GM12891 (cell line): Measurements from ENCODE around the gene NFKBIB.

Experiments used
- DNase-seq: peaks from one replicate; pipeline ENCODE4 v3.0.0; 2011; ENCODE audit warnings: low spot score; ENCODE audit not compliant: insufficient read length
- FAIRE-seq: peaks from 2 replicates; lab custom pipeline; 2011; peaks lifted over from hg19 to GRCh38; lab: Jason Lieb, UNC
- PAX5 ChIP-seq: IDR thresholded peaks from 2 replicates; pipeline ENCODE4 v1.6.1; 2011; ENCODE audit warnings: low read length, moderate library complexity, mild to moderate bottlenecking; ENCODE audit not compliant: insufficient read depth, severe bottlenecking
- POLR2A ChIP-seq: IDR thresholded peaks from 2 replicates; pipeline ENCODE4 v1.6.1; 2011; ENCODE audit warnings: low read depth, low read length, control low read depth
- POLR2AphosphoS5 ChIP-seq: IDR thresholded peaks from 2 replicates; pipeline ENCODE4 v1.6.1; 2011; ENCODE audit warnings: low read depth, low read length, control low read depth
- POU2F2 ChIP-seq: IDR thresholded peaks from 2 replicates; pipeline ENCODE4 v1.6.1; 2011; ENCODE audit warnings: low read depth, mild to moderate bottlenecking, control low read depth, low read length, moderate library complexity
- SPI1 ChIP-seq: IDR thresholded peaks from 2 replicates; pipeline ENCODE4 v1.6.1; 2011; ENCODE audit warnings: low read depth, low read length, control low read depth
- TAF1 ChIP-seq: IDR thresholded peaks from 2 replicates; pipeline ENCODE4 v1.6.1; 2011; ENCODE audit warnings: low read depth, low read length, control low read depth

The NFKBIB gene

GRCh38 chr19:38890686-38891085 lies 9.1 kb upstream of the NFKBIB start:
- DNase-seq (no peak), FAIRE-seq (no peak)
- TF ChIP-seq POLR2AphosphoS5 = no peak
- TF ChIP-seq PAX5 = no peak
- TF ChIP-seq SPI1 = no peak
- TF ChIP-seq TAF1 = no peak
- TF ChIP-seq POLR2A = no peak
- TF ChIP-seq POU2F2 = no peak

- TF ChIP-seq SPI1 (no peak), PAX5 (no peak), POLR2AphosphoS5 (no peak), POLR2A (no peak)
- FAIRE-seq (no peak), DNase-seq (no peak)
Measured at GRCh38 chr19:38891771-38892170, 8.0 kb upstream of the NFKBIB start.

DNA sequence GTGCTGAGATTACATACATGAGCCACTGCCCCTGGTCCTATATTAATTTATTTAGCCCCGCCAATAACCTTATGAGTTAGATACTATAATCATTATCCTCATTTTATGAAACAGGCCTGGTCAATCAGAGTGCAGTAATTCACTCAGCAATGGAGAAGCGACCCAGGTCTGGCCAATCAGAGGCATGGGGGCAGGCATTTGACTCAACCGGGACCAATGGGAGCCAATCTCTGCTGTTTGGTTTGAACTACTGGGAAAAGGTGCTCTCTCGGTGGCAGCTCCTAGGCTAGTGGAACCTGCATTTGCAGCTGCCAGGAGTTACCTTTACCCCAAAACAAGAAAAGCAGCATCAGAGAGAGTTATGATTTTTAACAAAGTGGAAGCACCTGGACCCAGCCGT lies 6.9 kb upstream of the NFKBIB start:
- FAIRE-seq = no peak
- TF ChIP-seq PAX5 (no peak), TAF1 (no peak), POU2F2 (no peak), SPI1 (no peak), POLR2AphosphoS5 (no peak), POLR2A (no peak)
- DNase-seq = no peak

GRCh38 chr19:38893341-38893771 lies 6.4 kb upstream of the NFKBIB start:
- DNase-seq = no peak
- FAIRE-seq = no peak
- no peak for TF ChIP-seq POU2F2
- no peak for TF ChIP-seq PAX5
- no peak for TF ChIP-seq SPI1
- no peak for TF ChIP-seq TAF1
- no peak for TF ChIP-seq POLR2A
- TF ChIP-seq POLR2AphosphoS5 = no peak

DNA sequence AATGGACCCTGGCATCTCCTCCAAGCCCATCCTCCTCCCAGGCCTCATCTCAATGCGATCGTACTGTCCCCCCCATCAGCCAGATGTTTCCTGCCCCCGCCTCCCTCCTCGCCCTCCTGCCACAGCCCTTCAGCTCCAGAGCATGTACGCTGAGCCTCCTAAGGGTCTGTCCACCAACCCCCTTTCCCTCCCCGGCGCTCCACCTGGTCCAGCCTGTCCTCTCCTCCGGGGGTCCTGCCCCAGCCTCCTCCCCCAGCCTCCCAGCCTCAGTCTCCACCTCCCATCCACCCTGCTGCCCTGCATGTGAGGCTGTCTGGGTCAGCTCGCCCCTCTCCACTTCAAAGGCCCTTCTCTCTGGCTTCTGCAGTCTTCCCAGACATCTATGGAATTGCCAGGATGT lies 4.8 kb upstream of the NFKBIB start:
- FAIRE-seq (no peak), DNase-seq (no peak)
- TF ChIP-seq POLR2A (no peak), POLR2AphosphoS5 (no peak), PAX5 (no peak), SPI1 (no peak)

- FAIRE-seq (no peak), DNase-seq (no peak)
- no peak for TF ChIP-seq PAX5
- no peak for TF ChIP-seq TAF1
Measured at GRCh38 chr19:38898788-38899446, 852 bp upstream of the NFKBIB start.

DNA sequence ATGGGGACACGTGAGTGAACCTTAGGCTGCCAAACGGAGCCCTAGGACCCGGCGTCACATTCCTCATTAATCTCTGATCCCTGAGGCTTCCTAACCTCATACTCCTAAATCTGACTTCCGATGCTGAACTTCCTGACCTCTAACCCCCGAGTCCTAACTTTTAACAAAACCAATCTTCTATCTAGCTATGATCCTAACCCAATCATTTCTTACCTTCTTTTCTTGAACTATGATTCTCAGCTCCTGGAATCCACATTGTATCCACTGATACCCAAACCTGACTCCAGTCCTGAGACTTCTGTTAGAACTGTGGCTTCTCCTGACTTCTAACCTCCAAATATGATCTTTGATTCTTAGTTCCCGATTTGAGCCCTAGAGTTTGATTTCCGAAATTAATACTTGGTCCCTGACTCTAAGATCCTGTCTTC lies 447 bp downstream of the NFKBIB start:
- TF ChIP-seq POLR2AphosphoS5 = no peak
- no peak; the same call in 1 of the 2 replicates for TF ChIP-seq POLR2A
- TF ChIP-seq POU2F2 = no peak
- no peak for TF ChIP-seq PAX5
- no peak for TF ChIP-seq SPI1
- no peak for TF ChIP-seq TAF1
- DNase-seq (no peak), FAIRE-seq (no peak)

GRCh38 chr19:38900743-38901190 lies 998 bp downstream of the NFKBIB start:
- no peak for DNase-seq
- no peak for FAIRE-seq

DNA sequence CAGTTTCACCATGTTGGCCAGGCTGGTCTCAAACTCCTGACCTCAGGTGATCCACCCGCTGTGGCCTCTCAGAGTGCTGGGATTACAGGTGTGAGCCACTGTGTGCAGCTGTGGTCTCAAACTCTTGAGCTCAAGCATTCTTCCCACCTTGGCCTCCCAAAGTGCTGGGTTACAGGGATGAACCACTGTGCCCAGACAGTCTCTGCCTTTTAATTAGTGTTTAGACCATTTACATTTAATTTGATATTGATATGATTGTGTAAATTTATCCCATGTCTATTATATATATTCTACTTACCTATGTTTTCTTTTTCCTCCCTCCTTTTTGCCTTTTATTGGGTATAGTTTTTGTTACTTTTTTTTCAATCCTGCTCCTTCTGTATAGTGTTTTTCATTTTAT lies 1.9 kb downstream of the NFKBIB start:
- DNase-seq = no peak
- FAIRE-seq = no peak
- TF ChIP-seq SPI1 = no peak
- TF ChIP-seq TAF1 = no peak
- TF ChIP-seq POLR2AphosphoS5 = no peak
- TF ChIP-seq POLR2A = no peak
- TF ChIP-seq POU2F2 = no peak
- no peak for TF ChIP-seq PAX5

More at GRCh38 chr19:38900743-38901190, 998 bp downstream of the NFKBIB start:
- TF ChIP-seq POU2F2 = no peak

DNA sequence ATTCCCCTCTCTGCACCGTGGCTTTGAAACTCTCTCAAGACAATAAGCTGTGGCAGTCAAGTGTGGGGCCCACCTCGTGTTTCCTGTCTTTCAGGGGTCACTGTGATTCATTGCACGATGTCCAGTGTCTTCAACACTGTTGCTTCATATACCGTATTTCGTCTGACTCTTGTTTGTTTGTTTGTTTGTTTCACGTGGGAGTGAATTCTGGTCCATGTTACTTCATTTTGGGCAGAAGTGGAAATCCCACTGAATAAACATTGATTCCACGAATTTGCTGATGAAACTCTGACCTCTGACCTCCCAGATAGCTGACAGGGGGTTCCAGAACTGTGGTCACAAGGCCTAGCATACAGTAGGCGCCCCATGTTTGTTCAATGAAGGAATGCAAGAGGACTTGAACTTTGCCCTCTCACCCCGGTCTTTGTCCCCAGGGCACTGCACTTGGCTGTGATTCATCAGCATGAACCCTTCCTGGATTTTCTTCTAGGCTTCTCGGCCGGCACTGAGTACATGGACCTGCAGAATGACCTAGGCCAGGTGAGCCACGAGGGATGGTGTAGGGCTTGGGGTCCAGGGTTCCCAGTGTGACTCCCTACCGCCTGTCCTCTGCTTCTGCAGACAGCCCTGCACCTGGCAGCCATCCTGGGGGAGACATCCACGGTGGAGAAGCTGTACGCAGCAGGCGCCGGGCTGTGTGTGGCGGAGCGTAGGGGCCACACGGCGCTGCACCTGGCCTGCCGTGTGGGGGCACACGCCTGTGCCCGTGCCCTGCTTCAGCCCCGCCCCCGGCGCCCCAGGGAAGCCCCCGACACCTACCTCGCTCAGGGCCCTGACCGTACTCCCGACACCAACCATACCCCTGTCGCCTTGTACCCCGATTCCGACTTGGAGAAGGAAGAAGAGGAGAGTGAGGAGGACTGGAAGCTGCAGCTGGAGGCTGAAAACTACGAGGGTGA lies 5.1 kb downstream of the NFKBIB start:
- no peak for DNase-seq
- no peak for FAIRE-seq
- no peak for TF ChIP-seq PAX5
- TF ChIP-seq TAF1 = no peak
- no peak for TF ChIP-seq POLR2A
- no peak for TF ChIP-seq SPI1
- TF ChIP-seq POU2F2 = no peak
- no peak for TF ChIP-seq POLR2AphosphoS5
